ENCODE measurements around the gene PRSS50.

DNA sequence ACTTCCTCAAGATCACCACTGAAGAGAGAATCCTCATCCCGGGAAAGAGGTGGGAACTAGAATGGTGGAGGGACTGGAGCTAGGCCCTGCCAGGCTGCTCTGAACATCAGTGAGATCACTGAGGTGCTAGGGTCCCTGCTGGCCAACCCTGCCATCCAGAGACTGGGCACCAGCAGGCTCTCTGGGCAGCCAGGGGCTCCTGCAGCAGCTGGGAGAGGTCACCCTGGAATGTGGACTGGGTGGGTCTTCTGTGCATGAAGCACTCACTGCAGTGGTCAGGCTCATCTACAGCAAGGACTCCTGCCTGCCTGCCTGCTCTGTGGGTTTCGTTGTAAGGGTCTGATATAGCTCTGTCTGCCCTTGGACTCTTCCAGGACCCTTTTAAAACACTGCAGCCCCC lies 49.1 kb downstream of the PRSS50 start:
- no peak for TF ChIP-seq CTCF (IDR thresholded peaks at IDR 0.05; ENCODE audit: low read depth, low read length, poor library complexity, severe bottlenecking)
- no peak for TF ChIP-seq EZH2phosphoT487 (IDR thresholded peaks at IDR 0.05; ENCODE audit: borderline replicate concordance, low read length)
